ENCODE measurements around the gene ABCF2. TPM values are rescaled to one million over a fixed set of nuclear protein-coding genes. Genes with fewer than 3 reads are reported as not detected.

ABCF2 gene
- total RNA-seq, 1 experiment from 2014 or later, result 55.5 TPM

GRCh38 chr7:151204383-151205032, 22.5 kb downstream of the ABCF2 start:
- ATAC-seq, result no peak
- no peaks in the 10 kb centered on the region for H3K4me1 ChIP-seq (ENCODE audit: insufficient read depth, low read length)
- ChIA-PET POLR2A (ENCODE audit: unreplicated experiment) (no interaction called here), CTCF (no interaction called here)
- no peaks in the 10 kb centered on the region for H3K9me2 ChIP-seq (replicated peaks; ENCODE audit: low read length)
- intact Hi-C loops (cut with micrococcal nuclease), result no loop called here
- no peaks in the 10 kb centered on the region for H3F3A ChIP-seq (ENCODE audit: low read length, unreplicated experiment)
- H3K27ac ChIP-seq (ENCODE audit: low read length), result no peak overlapping the region
- DNase-seq, result no peak
- no TSS peak for BruUV-seq (replicated peaks)
- no peak overlapping the region for H3K4me3 ChIP-seq (ENCODE audit: low read length)
- no peak for TF ChIP-seq CTCF (conservative IDR thresholded peaks at IDR 0.05; ENCODE audit: low read depth, low read length)
- no peak for TF ChIP-seq EZH2phosphoT487 (IDR thresholded peaks at IDR 0.05; ENCODE audit: borderline replicate concordance, low read length)
- TF ChIP-seq EZH2 (IDR thresholded peaks at IDR 0.05; ENCODE audit: low read length, unreplicated experiment), result no peak
- no peak overlapping the region for H3K9ac ChIP-seq (ENCODE audit: low read length)
- H3K4me2 ChIP-seq (ENCODE audit: low read length), result no peak overlapping the region
- no peaks in the 10 kb centered on the region for H3K79me2 ChIP-seq (ENCODE audit: low read length)
- H3K36me3 ChIP-seq (ENCODE audit: low read depth, low read length), result no peaks in the 10 kb centered on the region
- no peaks in the 10 kb centered on the region for H3K9me3 ChIP-seq (ENCODE audit: low read length)
- no peak overlapping the region for H2AFZ ChIP-seq (ENCODE audit: low read length)
- peaks cover 26% of the 10 kb centered on the region for H3K27me3 ChIP-seq (ENCODE audit: low read length)
- no peaks in the 10 kb centered on the region for H4K20me1 ChIP-seq (ENCODE audit: low read length)

GRCh38 chr7:151202836-151203235, 24.2 kb downstream of the ABCF2 start:
- BruUV-seq (replicated peaks), result no TSS peak
- no peaks in the 10 kb centered on the region for H4K20me1 ChIP-seq (ENCODE audit: low read length)
- ChIA-PET POLR2A (ENCODE audit: unreplicated experiment) (no interaction called here), CTCF (no interaction called here)
- H2AFZ ChIP-seq (ENCODE audit: low read length), result no peak overlapping the region
- no peaks in the 10 kb centered on the region for H3F3A ChIP-seq (ENCODE audit: low read length, unreplicated experiment)
- H3K27me3 ChIP-seq (ENCODE audit: low read length), result peaks cover 34% of the 10 kb centered on the region
- H3K4me1 ChIP-seq (ENCODE audit: insufficient read depth, low read length), result no peaks in the 10 kb centered on the region
- no peaks in the 10 kb centered on the region for H3K9me3 ChIP-seq (ENCODE audit: low read length)
- H3K4me2 ChIP-seq (ENCODE audit: low read length), result no peak overlapping the region
- intact Hi-C loops (cut with micrococcal nuclease), result no loop called here
- TF ChIP-seq EZH2phosphoT487 (IDR thresholded peaks at IDR 0.05; ENCODE audit: borderline replicate concordance, low read length), result no peak
- no peak for TF ChIP-seq CTCF (conservative IDR thresholded peaks at IDR 0.05; ENCODE audit: low read depth, low read length)
- no peak for TF ChIP-seq EZH2 (IDR thresholded peaks at IDR 0.05; ENCODE audit: low read length, unreplicated experiment)
- H3K9ac ChIP-seq (ENCODE audit: low read length), result no peak overlapping the region
- DNase-seq (no peak), ATAC-seq (no peak)
- H3K27ac ChIP-seq (ENCODE audit: low read length), result no peak overlapping the region
- H3K36me3 ChIP-seq (ENCODE audit: low read depth, low read length), result no peaks in the 10 kb centered on the region
- H3K9me2 ChIP-seq (replicated peaks; ENCODE audit: low read length), result no peaks in the 10 kb centered on the region
- H3K79me2 ChIP-seq (ENCODE audit: low read length), result no peaks in the 10 kb centered on the region
- H3K4me3 ChIP-seq (ENCODE audit: low read length), result no peak overlapping the region

- no TSS peak for BruUV-seq (replicated peaks)
- Histone ChIP-seq H3K27me3 (ENCODE audit: low read length) (peaks cover 44% of the 10 kb centered on the region), H3K27ac (ENCODE audit: low read length) (no peak overlapping the region), H3K9me3 (ENCODE audit: low read length) (no peaks in the 10 kb centered on the region), H3K4me3 (ENCODE audit: low read length) (no peak overlapping the region), H2AFZ (ENCODE audit: low read length) (no peak overlapping the region), H4K20me1 (ENCODE audit: low read length) (no peaks in the 10 kb centered on the region), H3K36me3 (ENCODE audit: low read depth, low read length) (no peaks in the 10 kb centered on the region), H3K9me2 (replicated peaks; ENCODE audit: low read length) (no peaks in the 10 kb centered on the region), H3K4me1 (ENCODE audit: insufficient read depth, low read length) (no peaks in the 10 kb centered on the region), H3K4me2 (ENCODE audit: low read length) (no peak overlapping the region), H3F3A (ENCODE audit: low read length, unreplicated experiment) (no peaks in the 10 kb centered on the region), H3K9ac (ENCODE audit: low read length) (no peak overlapping the region), H3K79me2 (ENCODE audit: low read length) (no peaks in the 10 kb centered on the region)
- POLR2A ChIA-PET (ENCODE audit: unreplicated experiment), result no interaction called here
- CTCF ChIA-PET, result no interaction called here
- ATAC-seq, result no peak
- TF ChIP-seq EZH2 (IDR thresholded peaks at IDR 0.05; ENCODE audit: low read length, unreplicated experiment), result no peak
- TF ChIP-seq CTCF (conservative IDR thresholded peaks at IDR 0.05; ENCODE audit: low read depth, low read length), result no peak
- no peak for TF ChIP-seq EZH2phosphoT487 (IDR thresholded peaks at IDR 0.05; ENCODE audit: borderline replicate concordance, low read length)
- intact Hi-C loops (cut with micrococcal nuclease), result no loop called here
- DNase-seq, result no peak
Observed at GRCh38 chr7:151201751-151202150, 25.3 kb downstream of the ABCF2 start.

Measured in PC-3 (cell line).